GM18517 (cell line): ENCODE data around the gene SOCS1.

ENCODE experiments used
- ATAC-seq: cut with Tn5 transposase; IDR thresholded peaks from one replicate; pipeline ENCODE4 v1.9.1; 2021; ENCODE audit warnings: mild to moderate bottlenecking, moderate library complexity; ENCODE audit not compliant: unreplicated experiment

SOCS1 gene

GRCh38 chr16:11289202-11289601 lies 33.2 kb upstream of the SOCS1 start:
- ATAC-seq = no peak

DNA sequence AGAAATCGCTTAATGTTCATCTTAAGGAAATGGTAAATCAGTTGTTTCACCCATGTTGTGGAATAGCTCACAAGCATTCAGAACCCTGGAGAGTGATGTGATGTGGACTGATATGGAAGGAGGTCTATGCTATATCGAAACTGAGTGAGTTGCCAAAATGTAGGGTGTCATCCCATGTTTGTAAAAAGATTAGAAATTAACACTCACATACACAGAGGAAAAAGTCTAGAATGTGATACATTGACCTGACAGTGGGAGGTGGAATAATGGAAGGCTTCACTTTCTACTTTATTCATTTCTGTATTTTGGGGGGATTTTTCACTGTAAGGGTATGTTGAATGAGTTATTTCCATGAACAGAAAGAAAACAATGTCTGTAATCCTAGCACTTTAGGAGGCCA lies 29.8 kb upstream of the SOCS1 start:
- no peak for ATAC-seq

DNA sequence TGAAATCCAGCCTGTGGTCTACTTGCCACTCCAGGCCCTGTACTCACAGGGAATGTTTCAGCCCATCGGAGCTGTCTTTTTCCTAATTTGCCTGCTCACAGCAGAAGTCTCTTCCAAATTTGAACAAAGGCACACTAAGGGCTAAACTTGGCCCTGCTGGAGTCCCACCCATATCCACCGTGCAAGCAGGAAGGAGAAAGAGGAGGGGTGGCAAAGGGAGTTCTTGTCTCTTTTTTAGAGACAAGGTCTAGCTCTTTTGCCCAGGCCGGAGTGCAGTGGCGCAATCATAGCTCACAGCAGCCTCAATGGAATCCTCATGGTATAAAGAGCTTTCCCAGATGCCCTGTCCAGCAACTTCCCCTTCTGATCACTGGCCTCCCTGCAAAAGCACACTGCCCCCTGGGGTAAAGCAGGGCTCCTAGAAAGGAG lies 27.8 kb upstream of the SOCS1 start:
- ATAC-seq = no peak

GRCh38 chr16:11280616-11281522 lies 24.9 kb upstream of the SOCS1 start, which contains the start of gene PRM1:
PRM1 (minus strand) TSS chr16:11281330; CDS start chr16:11281238, 92 bp downstream.
- ATAC-seq = no peak

GRCh38 chr16:11278681-11279628 lies 23.0 kb upstream of the SOCS1 start:
- ATAC-seq = no peak

GRCh38 chr16:11277607-11278337 lies 21.8 kb upstream of the SOCS1 start:
- no peak for ATAC-seq

- no peak for ATAC-seq
These were observed 21.0 kb upstream of the SOCS1 start for GRCh38 chr16:11276896-11277593.

- no peak for ATAC-seq
These were observed 20.3 kb upstream of the SOCS1 start, which contains the start of gene PRM2 for GRCh38 chr16:11276143-11276895. PRM2 (minus strand) TSS chr16:11276480; CDS start chr16:11276370, 110 bp downstream.

GRCh38 chr16:11274964-11275363 lies 19.0 kb upstream of the SOCS1 start:
- no peak for ATAC-seq

GRCh38 chr16:11273721-11274324 lies 17.8 kb upstream of the SOCS1 start:
- ATAC-seq = no peak

DNA sequence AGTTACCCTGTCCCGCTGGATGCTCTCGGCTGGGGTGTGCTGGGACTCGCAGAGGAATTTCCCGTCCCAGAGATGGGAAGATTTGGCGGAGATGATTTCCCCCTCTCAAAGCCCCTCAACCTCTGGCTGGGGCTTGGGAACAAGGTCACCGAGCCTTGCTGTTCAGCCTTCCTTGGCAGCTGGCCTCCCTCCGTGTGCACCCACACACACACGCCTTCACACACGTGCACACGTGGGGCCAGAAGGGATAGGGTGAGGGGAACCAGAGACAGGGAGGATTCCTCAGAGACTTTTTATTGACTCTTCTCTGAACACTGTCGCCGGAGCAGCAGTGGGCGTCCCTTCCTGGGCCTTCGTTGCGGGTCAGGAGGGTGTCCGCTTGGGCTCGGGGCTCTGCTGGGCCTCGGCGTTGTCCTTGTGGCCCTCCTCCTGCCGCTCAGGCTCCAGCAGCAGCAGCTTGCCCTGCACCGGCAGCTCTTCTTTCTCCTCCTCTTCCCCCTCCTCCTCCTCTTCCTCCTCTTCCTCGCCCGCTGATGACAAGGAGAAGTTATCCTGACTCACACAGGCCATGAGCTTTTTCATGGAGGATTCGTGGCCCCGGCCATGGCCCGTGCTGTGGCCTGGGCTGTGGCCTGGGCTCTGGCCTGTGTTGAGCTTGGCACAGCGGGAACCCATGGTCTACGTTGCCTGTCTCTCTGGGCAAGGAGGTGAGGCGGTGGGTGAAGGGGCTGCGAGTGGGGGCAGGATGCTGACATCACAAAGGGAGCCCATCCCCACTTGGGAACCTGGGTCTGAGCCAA lies 17.1 kb upstream of the SOCS1 start, which contains the start of gene PRM3:
TSS of gene PRM3 (minus strand) at position 709 of the 800 bp plus-strand sequence. CDS start at position 675, 34 bp downstream.
- no peak for ATAC-seq

GRCh38 chr16:11272484-11272883 lies 16.5 kb upstream of the SOCS1 start:
- no peak for ATAC-seq

GRCh38 chr16:11271610-11272009 lies 15.6 kb upstream of the SOCS1 start:
- ATAC-seq = no peak

GRCh38 chr16:11270602-11271162 lies 14.7 kb upstream of the SOCS1 start:
- no peak for ATAC-seq

DNA sequence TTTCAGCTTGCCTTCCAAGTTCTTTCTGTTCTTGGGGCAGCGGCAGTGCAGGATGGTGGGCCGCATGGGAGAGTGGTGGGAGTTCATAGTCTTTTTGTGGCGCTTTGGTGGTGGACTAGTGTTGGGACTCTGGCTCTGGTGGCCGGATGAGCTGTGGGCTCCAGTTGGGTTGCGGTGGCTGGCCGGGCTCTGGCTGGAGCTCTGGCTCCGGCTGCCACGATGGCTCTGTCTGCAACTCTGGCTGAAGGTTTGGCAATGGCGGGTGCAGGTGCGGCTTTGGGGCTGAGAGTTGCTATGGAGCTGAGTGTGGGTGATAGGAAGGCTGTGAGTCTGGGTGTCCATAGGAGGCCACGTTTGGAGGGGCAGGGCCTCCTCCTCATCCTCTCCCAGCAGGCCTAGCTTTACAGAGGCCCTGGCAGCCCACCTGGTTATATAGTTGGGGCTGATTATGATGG lies 12.9 kb upstream of the SOCS1 start, which contains the start of gene TNP2:
TSS of gene TNP2 (minus strand) at position 405 of the 455 bp plus-strand sequence. CDS start at position 342, 63 bp downstream.
- no peak for ATAC-seq

DNA sequence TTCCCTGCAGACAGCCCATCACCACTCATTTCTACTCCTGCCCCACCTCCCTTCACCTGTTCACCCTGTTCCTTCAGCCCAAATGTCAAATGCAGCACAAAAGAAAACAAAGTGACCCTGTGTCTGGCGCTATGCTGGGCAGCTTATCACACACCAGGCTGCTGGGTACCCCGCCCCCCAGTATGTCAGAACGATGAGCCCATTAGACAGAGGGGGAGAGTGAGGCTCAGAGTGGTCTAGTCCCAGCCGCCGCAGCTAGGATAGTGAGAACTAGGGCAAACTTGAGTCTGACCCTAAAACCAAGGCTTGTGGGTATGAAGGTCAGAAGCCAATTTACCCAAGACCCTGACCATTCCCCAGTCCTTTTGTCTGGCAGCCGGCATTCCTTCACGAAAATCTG lies 9.1 kb upstream of the SOCS1 start:
- ATAC-seq = no peak

DNA sequence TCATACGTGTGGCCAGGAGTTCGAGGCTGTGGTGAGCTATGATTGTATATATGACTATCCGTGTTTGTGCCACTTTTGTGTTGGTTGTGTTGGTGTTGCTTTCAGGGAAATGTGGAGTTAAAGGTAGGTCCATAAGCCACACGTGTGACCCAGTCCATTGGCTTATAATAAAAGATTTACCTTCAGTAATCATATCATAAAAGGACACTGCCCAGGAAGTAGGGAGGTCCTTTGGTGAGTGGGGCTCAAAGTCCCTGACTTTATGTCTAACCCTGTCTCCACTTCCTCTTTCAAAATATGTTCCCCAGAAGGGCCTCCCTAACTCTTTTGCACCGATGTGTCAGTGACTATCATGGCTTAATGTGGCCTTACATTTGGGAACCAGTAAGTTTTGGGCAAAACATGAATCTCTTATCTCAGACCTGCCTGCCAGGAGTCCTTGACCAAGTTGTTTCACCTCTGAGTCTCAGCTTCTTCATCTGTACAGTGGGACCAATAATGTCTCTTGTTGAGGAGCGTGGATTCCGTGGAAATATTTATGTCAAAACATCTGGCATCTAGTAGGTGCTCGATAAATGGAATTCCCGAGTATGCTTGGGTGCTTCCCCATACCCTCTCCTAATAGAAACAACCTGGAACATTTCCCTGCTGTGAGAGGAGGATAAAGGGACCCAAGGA lies 8.3 kb upstream of the SOCS1 start:
- no peak for ATAC-seq
